ENCODE data around the gene WDR76. TPM values are rescaled to one million over a fixed set of nuclear protein-coding genes. Genes with fewer than 3 reads are reported as not detected.

The WDR76 gene
- total and polyA plus RNA-seq, 10 donors, result 1.5 to 16.3 (median 6.5) TPM

DNA sequence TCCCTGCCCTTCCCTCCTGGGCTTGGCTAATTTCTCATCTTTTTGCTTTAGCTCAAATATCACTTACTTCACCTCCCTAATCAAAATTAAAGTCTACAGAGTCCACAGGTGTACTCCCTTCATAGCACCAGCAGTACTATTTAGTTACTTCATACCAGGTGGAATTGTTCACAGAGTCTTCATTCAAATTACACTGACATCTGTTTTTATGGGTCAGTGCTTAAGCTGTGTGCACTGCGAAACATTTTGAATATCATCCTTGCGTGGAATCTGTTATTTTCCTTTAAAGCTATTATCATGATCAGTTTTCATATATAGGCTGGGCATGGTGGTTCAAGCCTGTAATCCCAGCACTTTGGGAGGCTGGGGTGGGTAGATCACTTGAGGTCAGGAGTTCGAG, 37.4 kb upstream of the WDR76 start:
- H3K27ac ChIP-seq, result peak overlapping the region in 5 of 8 donors; percentile 5 to 61 (median 52)
- no peak overlapping the region for H3K4me3 ChIP-seq
- no peaks in the 10 kb centered on the region for H3K27me3 ChIP-seq (replicated peaks in 1 of 7)
- TF ChIP-seq POLR2A (IDR thresholded peaks at IDR 0.05), result no peak
- TF ChIP-seq POLR2AphosphoS5 (IDR thresholded peaks at IDR 0.05), result no peak
- TF ChIP-seq, protein P1, sequence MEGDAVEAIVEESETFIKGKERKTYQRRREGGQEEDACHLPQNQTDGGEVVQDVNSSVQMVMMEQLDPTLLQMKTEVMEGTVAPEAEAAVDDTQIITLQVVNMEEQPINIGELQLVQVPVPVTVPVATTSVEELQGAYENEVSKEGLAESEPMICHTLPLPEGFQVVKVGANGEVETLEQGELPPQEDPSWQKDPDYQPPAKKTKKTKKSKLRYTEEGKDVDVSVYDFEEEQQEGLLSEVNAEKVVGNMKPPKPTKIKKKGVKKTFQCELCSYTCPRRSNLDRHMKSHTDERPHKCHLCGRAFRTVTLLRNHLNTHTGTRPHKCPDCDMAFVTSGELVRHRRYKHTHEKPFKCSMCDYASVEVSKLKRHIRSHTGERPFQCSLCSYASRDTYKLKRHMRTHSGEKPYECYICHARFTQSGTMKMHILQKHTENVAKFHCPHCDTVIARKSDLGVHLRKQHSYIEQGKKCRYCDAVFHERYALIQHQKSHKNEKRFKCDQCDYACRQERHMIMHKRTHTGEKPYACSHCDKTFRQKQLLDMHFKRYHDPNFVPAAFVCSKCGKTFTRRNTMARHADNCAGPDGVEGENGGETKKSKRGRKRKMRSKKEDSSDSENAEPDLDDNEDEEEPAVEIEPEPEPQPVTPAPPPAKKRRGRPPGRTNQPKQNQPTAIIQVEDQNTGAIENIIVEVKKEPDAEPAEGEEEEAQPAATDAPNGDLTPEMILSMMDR (IDR thresholded peaks at IDR 0.05 in 8 of 11, conservative IDR thresholded peaks at IDR 0.05 in 3 of 11), result no peak
- peaks cover 13 to 53% (median 25%) of the 10 kb centered on the region in 6 donors for H3K4me1 ChIP-seq
- 65 to 89% (median 82%) methylated on average over 3 of the region's 3 CpGs for WGBS, 5 donors
- DNase-seq, result no peak
- H3K9me3 ChIP-seq, result no peaks in the 10 kb centered on the region
- intact Hi-C loops (cut with DNase I; ENCODE audit: low total_unique reads), result no loop called here
- H3K36me3 ChIP-seq, result peaks cover 0 to 13% (median 10%) of the 10 kb centered on the region in 6 donors

DNA sequence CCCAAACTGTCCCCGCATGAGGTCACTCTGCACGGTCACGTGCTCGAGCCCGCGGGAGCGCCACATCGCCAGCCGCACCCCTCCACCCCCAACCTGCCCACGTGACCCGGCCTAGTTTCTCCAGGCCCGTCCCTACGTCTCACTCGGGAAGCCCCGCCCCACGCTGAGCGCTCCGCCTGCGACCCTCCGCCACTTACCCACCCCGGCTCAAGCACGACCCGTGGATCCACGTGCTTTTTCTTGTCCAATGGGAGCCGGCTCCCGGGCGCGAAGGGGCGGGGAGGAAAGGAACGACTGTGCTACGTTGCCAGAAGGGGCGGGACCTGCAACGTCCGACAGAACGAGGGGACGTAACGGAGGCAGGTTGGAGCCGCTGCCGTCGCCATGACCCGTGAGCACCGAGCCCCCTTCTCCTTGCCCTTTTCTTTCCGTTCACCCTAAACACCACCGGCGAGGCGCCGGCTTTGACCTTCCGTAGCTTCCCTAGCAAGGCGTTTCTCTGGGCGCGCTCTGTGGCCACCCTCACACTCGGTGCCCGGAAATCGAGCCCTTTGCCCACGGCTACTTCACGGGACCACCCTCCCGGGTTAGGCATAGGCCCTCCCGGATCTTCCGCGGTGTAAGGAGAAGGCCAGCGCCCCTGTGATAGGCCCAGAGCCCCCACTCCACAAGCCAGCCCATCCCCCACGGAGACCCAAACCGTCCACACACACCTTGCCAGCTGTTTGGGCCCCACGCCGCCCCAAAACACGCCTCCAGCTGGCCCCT, 34.6 kb upstream of the WDR76 start, which contains the start of gene SERF2:
Gene SERF2, plus strand, starts transcription at position 328 of the 768 bp plus-strand sequence. Its CDS starts 57 bp downstream, at position 385.
- WGBS, 5 donors, result 0 to 1% (median 1%) methylated on average over 38 to 66 of the region's 66 CpGs
- no peaks in the 10 kb centered on the region for H3K27me3 ChIP-seq (replicated peaks in 1 of 7)
- H3K4me3 ChIP-seq, result peak within 1 kb of the TSS; percentile 48 to 91 (median 78)
- peak within 1 kb of the TSS; percentile 93 to 98 (median 98) for H3K27ac ChIP-seq
- H3K4me1 ChIP-seq, result peaks cover 24 to 81% (median 50%) of the 10 kb centered on the region in 6 donors
- intact Hi-C loops (cut with DNase I; ENCODE audit: low total_unique reads), result no loop called here
- DNase-seq, result peak; percentile 100
- TF ChIP-seq POLR2A (IDR thresholded peaks at IDR 0.05) (peak; percentile 87 to 98 (median 90)), POLR2AphosphoS5 (IDR thresholded peaks at IDR 0.05) (peak; percentile 100)
- TF ChIP-seq, protein P1 (IDR thresholded peaks at IDR 0.05 in 8 of 11, conservative IDR thresholded peaks at IDR 0.05 in 3 of 11), result peak in 1 of 11 experiments; percentile 31
- peaks cover 0 to 40% (median 29%) of the 10 kb centered on the region in 6 donors for H3K36me3 ChIP-seq
- no peaks in the 10 kb centered on the region for H3K9me3 ChIP-seq

- intact Hi-C loops (cut with DNase I; ENCODE audit: low total_unique reads), result no loop called here
- H3K4me1 ChIP-seq, result peaks cover 24 to 88% (median 54%) of the 10 kb centered on the region in 6 donors
- TF ChIP-seq POLR2AphosphoS5 (IDR thresholded peaks at IDR 0.05) (peak in 1 of 3 donors; percentile 63), POLR2A (IDR thresholded peaks at IDR 0.05) (peak in 1 of 3 donors; percentile 13)
- TF ChIP-seq, protein P1 (IDR thresholded peaks at IDR 0.05 in 8 of 11, conservative IDR thresholded peaks at IDR 0.05 in 3 of 11), result peak in 2 of 11 experiments; percentile 19 to 31
- DNase-seq, result peak; percentile 79
- H3K4me3 ChIP-seq, result peak overlapping the region; percentile 48 to 91 (median 78)
- H3K27me3 ChIP-seq (replicated peaks in 1 of 7), result no peaks in the 10 kb centered on the region
- 2 to 6% (median 3%) methylated on average over 26 to 33 of the region's 33 CpGs for WGBS, 5 donors
- peaks cover 0 to 48% (median 32%) of the 10 kb centered on the region in 6 donors for H3K36me3 ChIP-seq
- peak overlapping the region; percentile 93 to 98 (median 98) for H3K27ac ChIP-seq
- H3K9me3 ChIP-seq, result no peaks in the 10 kb centered on the region
These were observed 33.9 kb upstream of the WDR76 start for GRCh38 chr15:43792761-43793476.

All from spleen (tissue), 11 donors.